Activated T-helper 17 cell treated with anti-CD3 and anti-CD28 coated beads, Interleukin-2, amount 50 U/mL, for 72 hours (primary cell): ENCODE measurements around the gene NAA60. TPM values are rescaled to one million over a fixed set of nuclear protein-coding genes. Genes with fewer than 3 reads are reported as not detected.
A peak's percentile ranks its signal among the peaks of the same experiment; 100 is the strongest.
"Not testable (repeated sequence)": the region's sequence is repeated elsewhere in the genome, so short reads cannot be mapped to it uniquely, and the experiment has no call there.

Experiments
- ATAC-seq: fragments of 150-1000 bp; cut with Tn5 transposase; replicated peaks from 2 replicates; pipeline ENCODE4 v1.10.0; 2021; ENCODE audit warnings: mild to moderate bottlenecking, moderate library complexity
- H3K27ac Mint-ChIP-seq: one replicate; pipeline ENCODE4 v1.8.0; 2022; ENCODE audit warnings: mixed read lengths
- H3K27me3 Mint-ChIP-seq: one replicate; pipeline ENCODE4 v1.8.0; 2022; ENCODE audit warnings: mixed read lengths
- H3K36me3 Mint-ChIP-seq: one replicate; pipeline ENCODE4 v1.8.0; 2022; ENCODE audit warnings: low read depth, mild to moderate bottlenecking, mixed read lengths
- H3K4me1 Mint-ChIP-seq: one replicate; pipeline ENCODE4 v1.8.0; 2022; ENCODE audit warnings: mixed read lengths
- H3K4me3 Mint-ChIP-seq: one replicate; pipeline ENCODE4 v1.8.0; 2022; ENCODE audit warnings: mild to moderate bottlenecking, mixed read lengths
- H3K9me3 Mint-ChIP-seq: one replicate; pipeline ENCODE4 v1.8.0; 2022; ENCODE audit warnings: mixed read lengths
- total RNA-seq, 2 donors: library from RNA; stranded (reverse); gene quantifications; one replicate each; pipeline ENCODE4 v1.2.3, GENCODE V29; 2022

Gene NAA60
- total RNA-seq, 2 donors from 2014 or later, result 36.8 to 38.7 TPM

- peak overlapping the region; percentile 86 for H3K27ac Mint-ChIP-seq
- no peak for ATAC-seq
- H3K9me3 Mint-ChIP-seq, result no peaks in the 10 kb centered on the region
- H3K4me1 Mint-ChIP-seq, result peaks cover 30% of the 10 kb centered on the region
- H3K27me3 Mint-ChIP-seq, result no peaks in the 10 kb centered on the region
- H3K36me3 Mint-ChIP-seq, result peaks cover 51% of the 10 kb centered on the region
- H3K4me3 Mint-ChIP-seq, result no peak overlapping the region
Observed at GRCh38 chr16:3471518-3472176, 28.2 kb downstream of the NAA60 start.

GRCh38 chr16:3472878-3473595 is 29.6 kb downstream of the NAA60 start:
- H3K4me3 Mint-ChIP-seq, result peak overlapping the region; percentile 48

GRCh38 chr16:3473596-3473943 is 30.1 kb downstream of the NAA60 start:
- Mint-ChIP-seq H3K27ac (peak overlapping the region; percentile 86), H3K4me1 (peaks cover 15% of the 10 kb centered on the region), H3K36me3 (peaks cover 47% of the 10 kb centered on the region)
- H3K9me3 Mint-ChIP-seq, ATAC-seq, H3K27me3 Mint-ChIP-seq, H3K4me3 Mint-ChIP-seq: not testable (repeated sequence)

More at GRCh38 chr16:3472878-3473595, 29.6 kb downstream of the NAA60 start:
- Mint-ChIP-seq H3K27me3 (no peaks in the 10 kb centered on the region), H3K9me3 (no peaks in the 10 kb centered on the region), H3K27ac (peak overlapping the region; percentile 86), H3K4me1 (peaks cover 16% of the 10 kb centered on the region), H3K36me3 (peaks cover 46% of the 10 kb centered on the region)
- ATAC-seq, result peak; percentile 83

GRCh38 chr16:3474136-3474779 is 30.8 kb downstream of the NAA60 start:
- H3K4me3 Mint-ChIP-seq, result no peak overlapping the region
- no peak for ATAC-seq
- peaks cover 15% of the 10 kb centered on the region for H3K4me1 Mint-ChIP-seq
- H3K9me3 Mint-ChIP-seq, result no peaks in the 10 kb centered on the region
- H3K36me3 Mint-ChIP-seq, result peaks cover 53% of the 10 kb centered on the region
- no peaks in the 10 kb centered on the region for H3K27me3 Mint-ChIP-seq
- no peak overlapping the region for H3K27ac Mint-ChIP-seq

GRCh38 chr16:3474870-3475269 is 31.4 kb downstream of the NAA60 start:
- H3K36me3 Mint-ChIP-seq, result peaks cover 59% of the 10 kb centered on the region

GRCh38 chr16:3475604-3476375 is 32.3 kb downstream of the NAA60 start:
- peak overlapping the region; percentile 57 for H3K27ac Mint-ChIP-seq
- no peaks in the 10 kb centered on the region for H3K27me3 Mint-ChIP-seq
- peaks cover 69% of the 10 kb centered on the region for H3K36me3 Mint-ChIP-seq
- no peaks in the 10 kb centered on the region for H3K9me3 Mint-ChIP-seq
- no peak overlapping the region for H3K4me3 Mint-ChIP-seq
- ATAC-seq, result no peak
- peaks cover 15% of the 10 kb centered on the region for H3K4me1 Mint-ChIP-seq

More at GRCh38 chr16:3474870-3475269, 31.4 kb downstream of the NAA60 start:
- H3K4me3 Mint-ChIP-seq, H3K9me3 Mint-ChIP-seq, H3K27me3 Mint-ChIP-seq, ATAC-seq: not testable (repeated sequence)
- Mint-ChIP-seq H3K27ac (peak overlapping the region; percentile 57), H3K4me1 (peaks cover 15% of the 10 kb centered on the region)

GRCh38 chr16:3476409-3476808 is 32.9 kb downstream of the NAA60 start:
- Mint-ChIP-seq H3K4me3 (no peak overlapping the region), H3K36me3 (peaks cover 75% of the 10 kb centered on the region), H3K4me1 (peaks cover 15% of the 10 kb centered on the region), H3K27me3 (no peaks in the 10 kb centered on the region), H3K9me3 (no peaks in the 10 kb centered on the region), H3K27ac (no peak overlapping the region)
- ATAC-seq, result no peak

GRCh38 chr16:3478242-3478925 is 34.9 kb downstream of the NAA60 start:
- Mint-ChIP-seq H3K27me3 (no peaks in the 10 kb centered on the region), H3K4me3 (no peak overlapping the region), H3K36me3 (peaks cover 80% of the 10 kb centered on the region), H3K9me3 (no peaks in the 10 kb centered on the region), H3K4me1 (peaks cover 5% of the 10 kb centered on the region), H3K27ac (peak overlapping the region; percentile 81)
- ATAC-seq, result no peak

- peak; percentile 87 for ATAC-seq
- Mint-ChIP-seq H3K27ac (peak overlapping the region; percentile 81), H3K36me3 (peaks cover 90% of the 10 kb centered on the region), H3K27me3 (no peaks in the 10 kb centered on the region), H3K4me1 (peaks cover 4% of the 10 kb centered on the region), H3K9me3 (no peaks in the 10 kb centered on the region), H3K4me3 (peak overlapping the region; percentile 36)
Observed at GRCh38 chr16:3479654-3480216, 36.3 kb downstream of the NAA60 start.

GRCh38 chr16:3480901-3481695 is 37.6 kb downstream of the NAA60 start:
- Mint-ChIP-seq H3K27me3 (no peaks in the 10 kb centered on the region), H3K27ac (peak overlapping the region; percentile 81), H3K4me1 (no peaks in the 10 kb centered on the region), H3K4me3 (no peak overlapping the region), H3K36me3 (peaks cover 84% of the 10 kb centered on the region), H3K9me3 (no peaks in the 10 kb centered on the region)
- no peak for ATAC-seq

- H3K27ac Mint-ChIP-seq, result peak overlapping the region; percentile 70
- peaks cover 80% of the 10 kb centered on the region for H3K36me3 Mint-ChIP-seq
- H3K9me3 Mint-ChIP-seq, result no peaks in the 10 kb centered on the region
- H3K4me1 Mint-ChIP-seq, result no peaks in the 10 kb centered on the region
- no peak for ATAC-seq
- no peak overlapping the region for H3K4me3 Mint-ChIP-seq
- no peaks in the 10 kb centered on the region for H3K27me3 Mint-ChIP-seq
Observed at GRCh38 chr16:3481696-3482658, 38.5 kb downstream of the NAA60 start.

- peaks cover 74% of the 10 kb centered on the region for H3K36me3 Mint-ChIP-seq
- H3K27ac Mint-ChIP-seq, result peak overlapping the region; percentile 70
- ATAC-seq, result no peak
- H3K4me3 Mint-ChIP-seq, result no peak overlapping the region
- H3K4me1 Mint-ChIP-seq, result no peaks in the 10 kb centered on the region
- no peaks in the 10 kb centered on the region for H3K9me3 Mint-ChIP-seq
- no peaks in the 10 kb centered on the region for H3K27me3 Mint-ChIP-seq
Observed at GRCh38 chr16:3482659-3483241, 39.3 kb downstream of the NAA60 start.
